22Rv1 (cell line): Measurements from ENCODE around the gene ZDHHC3.

Experiments
- CTCF ChIP-seq: fragments of 450-650 bp; IDR thresholded peaks from 2 replicates; pipeline ENCODE4 v1.5.1; 2017; ENCODE audit warnings: mild to moderate bottlenecking
- ZFX ChIP-seq: fragments of 450-650 bp; IDR thresholded peaks from 2 replicates; pipeline ENCODE4 v1.6.1; 2017; ENCODE audit warnings: antibody characterized with exemption, borderline replicate concordance

- TF ChIP-seq CTCF: peak; percentile 53
- TF ChIP-seq ZFX: no peak
Measured at GRCh38 chr3:44988073-44988472, 12.1 kb upstream of the ZDHHC3 start.
